ENCODE measurements around the gene RASA2.

The RASA2 gene

DNA sequence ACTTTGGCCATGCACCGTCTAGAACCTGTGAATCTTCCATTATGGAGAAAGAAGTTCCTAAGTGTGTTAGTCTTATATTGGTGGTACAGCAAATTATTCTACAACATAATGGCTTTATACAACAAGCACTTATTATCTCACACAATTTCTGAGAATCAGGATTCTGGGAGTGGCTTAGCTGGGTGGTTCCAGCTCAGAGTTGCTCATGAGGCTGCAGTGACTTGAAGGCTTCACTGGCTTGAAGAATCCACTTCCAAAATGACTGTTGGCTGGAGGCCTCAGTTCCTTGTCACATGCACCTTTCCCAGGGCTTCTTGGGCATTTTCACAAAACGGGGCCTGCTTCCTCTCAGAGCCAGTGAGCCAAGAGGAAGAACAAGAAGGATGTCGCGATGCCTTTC, 169.0 kb downstream of the RASA2 start:
- H3K27me3 ChIP-seq (ENCODE audit: control insufficient read depth, insufficient read depth, low read length) = peaks cover 15% of the 10 kb centered on the region
- H3K9ac ChIP-seq (ENCODE audit: low read depth, low read length) = no peak overlapping the region
- H3K9me3 ChIP-seq (ENCODE audit: control insufficient read depth, insufficient read depth, low read length) = peaks cover 8% of the 10 kb centered on the region
- H3K4me3 ChIP-seq (ENCODE audit: low read depth, low read length) = no peak overlapping the region
- H3K4me1 ChIP-seq (ENCODE audit: control insufficient read depth, insufficient read depth, low read length) = no peaks in the 10 kb centered on the region
- H3K36me3 ChIP-seq (ENCODE audit: control insufficient read depth, insufficient read depth, low read length) = no peaks in the 10 kb centered on the region

DNA sequence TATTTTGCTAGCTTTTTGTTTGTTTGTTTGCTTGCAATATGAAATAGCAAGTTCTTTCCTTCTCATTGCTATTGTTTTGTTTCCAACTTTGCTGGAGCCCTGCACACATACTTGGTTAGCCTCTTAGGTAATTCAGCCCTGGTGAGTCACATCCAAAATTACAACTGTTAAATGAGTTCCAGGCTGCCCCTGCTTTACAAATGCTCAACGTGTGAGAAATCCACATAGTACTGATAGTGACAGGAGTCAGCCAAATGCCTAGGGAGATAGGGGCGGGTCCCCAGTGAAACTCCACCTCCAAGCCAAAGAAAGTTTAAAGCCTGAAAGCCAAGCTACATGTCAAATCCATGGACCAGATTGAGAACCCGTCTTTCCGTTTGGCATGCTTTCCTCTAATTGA, 169.9 kb downstream of the RASA2 start:
- peaks cover 22% of the 10 kb centered on the region for H3K27me3 ChIP-seq (ENCODE audit: control insufficient read depth, insufficient read depth, low read length)
- H3K36me3 ChIP-seq (ENCODE audit: control insufficient read depth, insufficient read depth, low read length) = no peaks in the 10 kb centered on the region
- no peak overlapping the region for H3K9ac ChIP-seq (ENCODE audit: low read depth, low read length)
- no peaks in the 10 kb centered on the region for H3K4me1 ChIP-seq (ENCODE audit: control insufficient read depth, insufficient read depth, low read length)
- peaks cover 8% of the 10 kb centered on the region for H3K9me3 ChIP-seq (ENCODE audit: control insufficient read depth, insufficient read depth, low read length)
- no peak overlapping the region for H3K4me3 ChIP-seq (ENCODE audit: low read depth, low read length)

DNA sequence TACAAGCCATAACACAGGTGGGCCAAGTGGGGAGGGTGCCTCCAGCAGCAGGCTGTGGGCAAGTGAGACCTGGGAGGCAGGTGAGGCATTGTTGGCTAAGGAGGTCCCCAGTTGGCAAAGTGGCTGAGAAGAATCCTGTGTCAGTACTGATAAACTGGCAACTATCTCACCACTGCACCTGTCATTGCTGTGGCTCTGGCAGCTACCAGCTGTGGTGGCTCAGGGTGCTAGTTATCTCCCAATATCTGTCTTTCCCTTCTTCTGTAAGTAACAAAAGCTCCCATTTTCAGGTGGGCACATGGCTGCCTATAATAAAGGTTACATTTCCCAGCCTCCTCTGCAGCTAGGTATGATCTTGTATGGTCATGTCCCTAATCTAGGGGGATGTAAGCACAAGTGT, 170.7 kb downstream of the RASA2 start:
- Histone ChIP-seq H3K9me3 (ENCODE audit: control insufficient read depth, insufficient read depth, low read length) (peaks cover 8% of the 10 kb centered on the region), H3K4me3 (ENCODE audit: low read depth, low read length) (no peak overlapping the region), H3K9ac (ENCODE audit: low read depth, low read length) (no peak overlapping the region), H3K36me3 (ENCODE audit: control insufficient read depth, insufficient read depth, low read length) (no peaks in the 10 kb centered on the region), H3K27me3 (ENCODE audit: control insufficient read depth, insufficient read depth, low read length) (peaks cover 22% of the 10 kb centered on the region), H3K4me1 (ENCODE audit: control insufficient read depth, insufficient read depth, low read length) (no peaks in the 10 kb centered on the region)

DNA sequence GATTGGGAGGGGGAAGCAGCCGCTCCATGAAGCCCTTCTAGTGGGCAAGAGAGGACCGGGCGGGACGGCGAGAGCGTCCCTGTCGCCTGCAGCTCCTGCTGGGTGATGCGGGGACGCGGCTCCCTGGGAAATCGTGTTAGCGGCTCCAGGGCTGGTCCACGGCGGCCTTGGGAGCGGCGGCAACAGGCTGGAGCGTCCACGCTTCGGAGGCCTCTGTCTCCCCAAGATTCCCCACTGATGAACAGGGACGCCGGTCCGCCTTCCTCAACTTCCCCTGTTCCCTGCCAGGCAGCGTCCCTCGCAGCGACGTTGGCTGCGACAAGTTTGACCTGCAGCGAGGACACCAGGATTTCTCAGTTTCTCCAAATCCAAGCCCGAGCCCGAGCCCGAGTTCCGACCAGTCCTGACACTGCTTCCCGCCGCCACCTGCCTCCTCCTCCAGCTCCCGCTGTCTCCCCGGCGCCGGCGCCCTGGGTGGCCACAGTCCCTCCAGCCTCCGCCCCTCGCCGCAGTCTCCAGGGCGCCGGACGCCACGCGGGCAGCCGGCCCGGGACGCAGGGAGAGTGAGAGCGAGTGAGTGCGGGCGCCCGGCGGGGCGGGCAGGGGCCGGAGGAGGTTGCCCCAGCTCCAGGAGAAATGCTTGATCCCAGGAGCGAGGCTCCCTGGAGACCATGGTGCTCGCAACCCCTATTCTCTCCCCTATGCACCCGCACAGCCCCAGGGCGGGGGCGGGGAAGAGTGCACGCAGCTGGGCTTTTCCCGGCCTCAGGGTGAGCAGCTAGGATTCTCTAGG, 173.2 kb downstream of the RASA2 start:
- Histone ChIP-seq H3K9me3 (ENCODE audit: control insufficient read depth, insufficient read depth, low read length) (peaks cover 8% of the 10 kb centered on the region), H3K36me3 (ENCODE audit: control insufficient read depth, insufficient read depth, low read length) (no peaks in the 10 kb centered on the region), H3K4me1 (ENCODE audit: control insufficient read depth, insufficient read depth, low read length) (no peaks in the 10 kb centered on the region), H3K27me3 (ENCODE audit: control insufficient read depth, insufficient read depth, low read length) (peaks cover 22% of the 10 kb centered on the region), H3K4me3 (ENCODE audit: low read depth, low read length) (peak overlapping the region; percentile 79), H3K9ac (ENCODE audit: low read depth, low read length) (peak overlapping the region; percentile 75)

DNA sequence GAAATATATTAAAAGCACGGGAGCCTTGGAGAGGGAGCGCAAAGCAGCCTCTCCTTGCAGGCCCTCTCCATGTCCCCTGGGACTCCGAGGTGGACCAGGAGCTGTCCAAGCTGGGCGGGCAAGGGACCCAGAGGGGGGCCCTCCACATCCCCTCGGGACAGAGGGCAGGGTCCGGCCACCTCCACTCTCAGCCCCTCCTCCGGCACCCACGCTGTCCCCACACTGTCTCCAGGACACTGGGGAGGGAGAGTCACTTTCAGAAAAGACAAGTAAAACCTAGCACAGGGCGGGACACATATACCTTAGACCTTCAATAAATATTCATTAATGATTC, 173.8 kb downstream of the RASA2 start:
- peaks cover 8% of the 10 kb centered on the region for H3K9me3 ChIP-seq (ENCODE audit: control insufficient read depth, insufficient read depth, low read length)
- peak overlapping the region; percentile 79 for H3K4me3 ChIP-seq (ENCODE audit: low read depth, low read length)
- peaks cover 22% of the 10 kb centered on the region for H3K27me3 ChIP-seq (ENCODE audit: control insufficient read depth, insufficient read depth, low read length)
- H3K36me3 ChIP-seq (ENCODE audit: control insufficient read depth, insufficient read depth, low read length) = no peaks in the 10 kb centered on the region
- no peak overlapping the region for H3K9ac ChIP-seq (ENCODE audit: low read depth, low read length)
- H3K4me1 ChIP-seq (ENCODE audit: control insufficient read depth, insufficient read depth, low read length) = no peaks in the 10 kb centered on the region

DNA sequence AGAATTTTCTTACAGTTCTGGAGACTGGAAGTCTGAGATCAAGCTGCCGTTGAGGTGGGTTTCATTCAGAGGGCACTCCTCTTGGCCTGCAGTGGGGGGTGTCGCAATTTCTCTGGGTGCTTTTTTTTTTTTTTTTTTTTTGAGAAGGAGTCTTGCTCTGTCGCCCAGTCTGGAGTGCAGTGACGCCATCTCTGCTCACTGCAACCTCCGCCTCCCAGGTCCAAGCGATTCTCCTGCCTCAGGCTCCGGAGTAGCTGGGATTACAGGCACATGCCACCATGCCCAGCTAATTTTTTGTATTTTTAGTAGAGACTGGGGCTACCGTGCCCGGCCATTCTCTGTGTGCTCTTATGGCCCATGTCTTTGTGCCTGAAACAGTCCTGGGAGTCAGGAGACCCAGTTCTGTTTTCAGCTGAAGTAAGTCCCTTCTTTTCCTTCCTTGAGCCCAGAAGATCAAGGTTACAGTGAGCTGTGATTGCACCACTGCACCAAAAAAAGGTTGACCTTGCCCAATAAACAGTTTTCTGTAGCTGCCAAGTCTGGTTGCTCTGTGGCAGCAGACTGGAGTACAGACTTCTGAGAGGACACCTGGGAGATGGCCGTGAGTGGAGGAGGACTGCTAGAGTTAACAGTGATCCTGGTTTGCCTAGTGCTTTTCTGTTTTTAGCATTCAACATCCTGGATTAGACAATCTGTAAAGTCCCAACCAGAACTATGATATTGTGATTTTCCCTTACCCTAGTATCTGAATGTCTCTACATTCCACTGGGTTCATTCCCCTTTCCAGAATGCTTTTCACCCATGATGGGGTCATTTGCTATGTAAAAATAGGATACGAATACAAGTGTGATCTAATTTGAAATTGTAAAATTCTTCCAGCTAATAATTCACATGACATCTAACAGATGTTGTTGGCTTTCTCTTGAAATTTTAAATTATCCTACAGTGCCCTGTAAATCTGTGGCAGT, 174.7 kb downstream of the RASA2 start:
- no peak overlapping the region for H3K4me3 ChIP-seq (ENCODE audit: low read depth, low read length)
- H3K9me3 ChIP-seq (ENCODE audit: control insufficient read depth, insufficient read depth, low read length) = peaks cover 8% of the 10 kb centered on the region
- H3K4me1 ChIP-seq (ENCODE audit: control insufficient read depth, insufficient read depth, low read length) = no peaks in the 10 kb centered on the region
- H3K36me3 ChIP-seq (ENCODE audit: control insufficient read depth, insufficient read depth, low read length) = no peaks in the 10 kb centered on the region
- no peak overlapping the region for H3K9ac ChIP-seq (ENCODE audit: low read depth, low read length)
- H3K27me3 ChIP-seq (ENCODE audit: control insufficient read depth, insufficient read depth, low read length) = peaks cover 22% of the 10 kb centered on the region

DNA sequence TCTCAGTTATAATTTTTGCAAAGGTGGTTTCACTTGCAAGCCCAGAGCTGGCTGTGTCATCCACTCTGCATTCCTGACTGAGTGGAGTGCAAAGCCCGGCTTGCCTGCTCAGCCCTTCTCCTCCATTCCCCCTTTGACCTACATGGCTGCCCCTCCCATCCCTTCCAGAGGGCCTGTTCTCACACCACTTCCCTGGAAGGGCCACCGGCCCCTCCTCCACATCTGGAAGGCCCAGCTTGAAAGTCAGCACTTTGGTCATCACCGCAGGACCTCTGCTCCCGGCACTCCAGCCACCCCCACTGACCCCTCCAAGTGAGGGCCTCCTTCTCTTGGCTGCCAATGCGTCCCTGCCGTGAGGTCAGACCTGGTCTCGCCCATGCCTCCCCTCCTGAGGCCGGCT, 177.2 kb downstream of the RASA2 start:
- Histone ChIP-seq H3K9ac (ENCODE audit: low read depth, low read length) (no peak overlapping the region), H3K9me3 (ENCODE audit: control insufficient read depth, insufficient read depth, low read length) (no peaks in the 10 kb centered on the region), H3K36me3 (ENCODE audit: control insufficient read depth, insufficient read depth, low read length) (no peaks in the 10 kb centered on the region), H3K27me3 (ENCODE audit: control insufficient read depth, insufficient read depth, low read length) (peaks cover 12% of the 10 kb centered on the region), H3K4me3 (ENCODE audit: low read depth, low read length) (no peak overlapping the region), H3K4me1 (ENCODE audit: control insufficient read depth, insufficient read depth, low read length) (no peaks in the 10 kb centered on the region)

All from iPS-15b (cell line).